ENCODE measurements around the gene DNAJC9.

DNAJC9 gene

GRCh38 chr10:73220989-73221388, 26.1 kb downstream of the DNAJC9 start:
- DNase-seq (ENCODE audit: insufficient read length, low spot score) (no peak), FAIRE-seq (peak; percentile 48)
- TF ChIP-seq POLR2A (IDR thresholded peaks at IDR 0.05; ENCODE audit: low read depth, low read length): no peak

- TF ChIP-seq POLR2A (IDR thresholded peaks at IDR 0.05; ENCODE audit: low read depth, low read length): no peak
- FAIRE-seq (peak; percentile 27), DNase-seq (ENCODE audit: insufficient read length, low spot score) (no peak)
These were observed 27.7 kb downstream of the DNAJC9 start for GRCh38 chr10:73219384-73219783.

GRCh38 chr10:73218431-73219191, 28.4 kb downstream of the DNAJC9 start:
- FAIRE-seq: peak; percentile 98
- no peak for DNase-seq (ENCODE audit: insufficient read length, low spot score)
- TF ChIP-seq POLR2A (IDR thresholded peaks at IDR 0.05; ENCODE audit: low read depth, low read length): no peak

- TF ChIP-seq POLR2A (IDR thresholded peaks at IDR 0.05; ENCODE audit: low read depth, low read length): no peak
- DNase-seq (ENCODE audit: insufficient read length, low spot score) (no peak), FAIRE-seq (peak; percentile 43)
These were observed 29.4 kb downstream of the DNAJC9 start for GRCh38 chr10:73217628-73218027.

GRCh38 chr10:73215749-73216148, 31.3 kb downstream of the DNAJC9 start:
- DNase-seq (ENCODE audit: insufficient read length, low spot score) (no peak), FAIRE-seq (no peak)
- TF ChIP-seq POLR2A (IDR thresholded peaks at IDR 0.05; ENCODE audit: low read depth, low read length): no peak

- DNase-seq (ENCODE audit: insufficient read length, low spot score) (no peak), FAIRE-seq (no peak)
- no peak for TF ChIP-seq POLR2A (IDR thresholded peaks at IDR 0.05; ENCODE audit: low read depth, low read length)
These were observed 35.8 kb downstream of the DNAJC9 start for GRCh38 chr10:73211106-73211811.

GRCh38 chr10:73210395-73211105, 36.5 kb downstream of the DNAJC9 start:
- no peak for DNase-seq (ENCODE audit: insufficient read length, low spot score)
- no peak for FAIRE-seq
- TF ChIP-seq POLR2A (IDR thresholded peaks at IDR 0.05; ENCODE audit: low read depth, low read length): no peak

- DNase-seq (ENCODE audit: insufficient read length, low spot score) (peak; percentile 22), FAIRE-seq (peak; percentile 88)
- TF ChIP-seq POLR2A (IDR thresholded peaks at IDR 0.05; ENCODE audit: low read depth, low read length): no peak
These were observed 37.4 kb downstream of the DNAJC9 start for GRCh38 chr10:73209705-73210104.

- no peak for TF ChIP-seq POLR2A (IDR thresholded peaks at IDR 0.05; ENCODE audit: low read depth, low read length)
- FAIRE-seq: no peak
- no peak for DNase-seq (ENCODE audit: insufficient read length, low spot score)
These were observed 39.2 kb downstream of the DNAJC9 start for GRCh38 chr10:73207883-73208282.

GRCh38 chr10:73206385-73206784, 40.7 kb downstream of the DNAJC9 start:
- DNase-seq (ENCODE audit: insufficient read length, low spot score) (no peak), FAIRE-seq (no peak)
- no peak for TF ChIP-seq POLR2A (IDR thresholded peaks at IDR 0.05; ENCODE audit: low read depth, low read length)

- FAIRE-seq (no peak), DNase-seq (ENCODE audit: insufficient read length, low spot score) (no peak)
- TF ChIP-seq POLR2A (IDR thresholded peaks at IDR 0.05; ENCODE audit: low read depth, low read length): no peak
These were observed 41.2 kb downstream of the DNAJC9 start for GRCh38 chr10:73205890-73206289.

GRCh38 chr10:73205081-73205480, 42.0 kb downstream of the DNAJC9 start:
- DNase-seq (ENCODE audit: insufficient read length, low spot score) (no peak), FAIRE-seq (no peak)
- no peak for TF ChIP-seq POLR2A (IDR thresholded peaks at IDR 0.05; ENCODE audit: low read depth, low read length)

All from H54 (cell line).